ENCODE results near the gene AGAP1.

DNA sequence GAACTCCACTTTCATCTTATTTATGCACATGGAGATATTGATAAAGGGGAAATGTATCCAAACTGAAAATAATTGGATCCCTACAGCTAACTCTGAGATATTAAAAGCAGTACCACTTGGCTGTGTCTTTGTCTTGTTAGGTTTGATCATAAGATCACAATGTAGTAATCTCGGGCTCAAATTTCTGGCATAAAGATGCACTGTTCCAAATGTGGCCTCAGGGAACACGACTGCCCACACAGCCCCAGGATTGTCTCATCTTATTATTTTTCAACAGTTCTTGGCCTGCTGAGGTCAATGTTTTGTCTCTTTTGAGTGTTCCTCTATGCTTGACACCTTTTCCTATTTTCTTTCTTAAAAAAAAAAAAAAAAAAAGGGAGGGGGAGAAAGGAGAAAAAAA lies 560.3 kb downstream of the AGAP1 start:
- TF ChIP-seq CTCF (IDR thresholded peaks at IDR 0.05) (no peak), POLR2A (IDR thresholded peaks at IDR 0.05) (no peak)

Data from heart left ventricle (tissue), 13 donors.